Middle frontal gyrus (tissue), 1 donor: Measurements from ENCODE around the gene CCDC71L.

Experiments used
- DNase-seq: peaks from one replicate; pipeline ENCODE4 v3.0.0-alpha.2; 2015; ENCODE audit warnings: low spot score; ENCODE audit errors: extremely low spot score

The CCDC71L gene

DNA sequence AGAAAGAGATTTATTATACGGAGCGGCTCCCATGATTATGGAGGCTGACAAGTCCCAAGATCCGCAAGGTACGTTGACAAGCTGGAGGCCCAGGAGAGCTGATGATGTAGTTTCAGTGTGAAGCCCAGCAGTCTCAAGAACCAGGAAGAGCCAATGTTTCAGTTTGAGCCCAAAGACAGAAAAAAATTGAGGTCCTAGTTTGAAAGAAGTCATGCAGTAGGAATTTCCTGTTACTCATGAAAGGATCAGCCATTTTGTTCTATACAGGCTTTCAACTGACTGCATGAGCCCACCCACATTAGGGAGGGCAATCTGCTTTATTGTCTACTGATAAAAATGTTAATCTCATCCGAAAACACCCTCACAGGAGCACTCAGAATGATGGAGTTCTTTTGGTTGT, 51.5 kb downstream of the CCDC71L start:
- no peak for DNase-seq

DNA sequence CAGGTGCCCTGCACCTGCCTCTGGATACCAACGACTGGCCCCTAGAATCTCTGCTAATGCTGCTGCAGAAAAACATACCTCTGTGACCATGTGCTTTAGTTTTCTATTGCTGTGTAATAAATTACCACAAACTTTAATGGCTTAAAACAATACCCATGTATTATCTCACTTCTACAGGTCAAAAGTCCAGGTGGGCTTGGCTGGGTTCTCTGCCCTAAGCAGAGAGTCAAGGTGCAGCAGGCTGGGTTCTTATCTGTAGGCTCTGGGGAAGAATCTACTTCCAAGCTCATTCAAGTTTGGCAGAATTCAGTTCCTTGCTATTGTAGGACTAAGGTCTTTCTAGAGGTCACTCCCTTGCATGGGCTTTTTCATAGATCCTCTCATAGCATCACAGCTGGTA, 52.3 kb downstream of the CCDC71L start:
- DNase-seq, result no peak
